D721Med (cell line): Measurements from ENCODE around the gene FKBP1A.

ENCODE experiments used
- DNase-seq: peaks from one replicate; pipeline ENCODE4 v3.0.0; 2011; ENCODE audit warnings: low spot score; ENCODE audit not compliant: insufficient read length
- FAIRE-seq: peaks from 2 replicates; lab custom pipeline; 2011; peaks lifted over from hg19 to GRCh38; lab: Jason Lieb, UNC
- TF ChIP-seq, protein P1 (sequence below): IDR thresholded peaks from 2 replicates; pipeline ENCODE4 v1.5.1; 2012; ENCODE audit warnings: mild to moderate bottlenecking, control low read depth; ENCODE audit not compliant: insufficient read depth; ENCODE audit errors: missing control alignments

FKBP1A gene

DNA sequence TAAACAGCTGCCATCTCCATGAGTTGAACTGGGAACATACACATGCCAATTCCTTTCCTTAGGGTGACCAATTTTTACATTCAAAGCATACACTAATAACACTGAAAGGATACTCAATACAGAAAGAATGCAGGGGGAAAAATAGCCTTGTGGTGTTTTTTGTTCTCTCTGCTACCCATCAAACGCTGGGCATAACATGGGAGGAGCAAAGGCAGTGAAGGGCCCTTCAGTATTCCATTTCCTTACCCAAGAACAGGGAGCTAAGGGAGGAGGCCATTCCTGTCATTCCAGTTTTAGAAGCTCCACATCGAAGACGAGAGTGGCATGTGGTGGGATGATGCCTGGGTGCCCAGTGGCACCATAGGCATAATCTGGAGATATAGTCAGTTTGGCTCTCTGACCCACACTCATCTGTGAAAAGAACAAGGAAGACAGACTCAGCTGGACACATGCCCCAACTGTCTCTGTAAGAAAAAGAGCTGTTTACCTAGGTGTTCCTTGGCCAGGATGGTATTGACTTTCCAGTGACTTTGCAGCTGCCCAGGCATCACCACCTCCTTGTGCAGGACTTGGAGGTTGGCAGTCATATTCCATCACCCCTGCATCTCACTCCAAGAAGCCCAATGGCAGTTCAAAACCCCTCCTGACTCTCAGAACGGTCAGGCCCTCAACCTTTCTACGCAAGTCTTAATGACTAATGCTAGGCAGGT is 20.9 kb downstream of the FKBP1A start:
- TF ChIP-seq, protein P1, sequence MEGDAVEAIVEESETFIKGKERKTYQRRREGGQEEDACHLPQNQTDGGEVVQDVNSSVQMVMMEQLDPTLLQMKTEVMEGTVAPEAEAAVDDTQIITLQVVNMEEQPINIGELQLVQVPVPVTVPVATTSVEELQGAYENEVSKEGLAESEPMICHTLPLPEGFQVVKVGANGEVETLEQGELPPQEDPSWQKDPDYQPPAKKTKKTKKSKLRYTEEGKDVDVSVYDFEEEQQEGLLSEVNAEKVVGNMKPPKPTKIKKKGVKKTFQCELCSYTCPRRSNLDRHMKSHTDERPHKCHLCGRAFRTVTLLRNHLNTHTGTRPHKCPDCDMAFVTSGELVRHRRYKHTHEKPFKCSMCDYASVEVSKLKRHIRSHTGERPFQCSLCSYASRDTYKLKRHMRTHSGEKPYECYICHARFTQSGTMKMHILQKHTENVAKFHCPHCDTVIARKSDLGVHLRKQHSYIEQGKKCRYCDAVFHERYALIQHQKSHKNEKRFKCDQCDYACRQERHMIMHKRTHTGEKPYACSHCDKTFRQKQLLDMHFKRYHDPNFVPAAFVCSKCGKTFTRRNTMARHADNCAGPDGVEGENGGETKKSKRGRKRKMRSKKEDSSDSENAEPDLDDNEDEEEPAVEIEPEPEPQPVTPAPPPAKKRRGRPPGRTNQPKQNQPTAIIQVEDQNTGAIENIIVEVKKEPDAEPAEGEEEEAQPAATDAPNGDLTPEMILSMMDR, result no peak
- DNase-seq (no peak), FAIRE-seq (no peak)

DNA sequence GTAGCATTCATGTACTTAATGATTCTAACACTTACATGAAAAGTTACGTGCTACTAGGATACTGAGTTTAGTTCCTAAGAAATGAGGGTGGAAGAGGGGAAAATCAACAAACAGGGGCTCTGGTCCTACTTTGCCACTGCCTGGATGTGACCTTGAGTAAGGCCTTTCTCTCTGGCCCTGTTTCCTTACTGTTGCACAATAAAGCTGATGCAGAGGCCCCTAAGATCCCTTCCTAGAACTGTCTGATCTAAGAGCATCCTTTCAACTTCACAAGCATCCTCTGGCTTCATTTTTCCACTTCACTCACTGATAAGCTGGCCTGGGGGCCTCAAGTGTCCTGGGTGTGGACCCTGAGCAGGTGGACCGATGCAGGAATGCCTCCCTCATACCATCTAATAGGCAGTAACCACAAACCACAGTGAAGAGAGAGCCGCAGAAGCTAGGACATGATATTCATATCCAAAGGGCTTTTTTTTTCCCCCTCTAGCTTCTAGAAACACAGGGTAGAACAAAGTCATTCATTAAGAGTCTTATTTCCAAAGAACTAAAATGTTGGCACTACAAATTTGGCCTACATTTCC is 21.6 kb downstream of the FKBP1A start:
- no peak for DNase-seq
- no peak for FAIRE-seq
- TF ChIP-seq, protein P1, result no peak

DNA sequence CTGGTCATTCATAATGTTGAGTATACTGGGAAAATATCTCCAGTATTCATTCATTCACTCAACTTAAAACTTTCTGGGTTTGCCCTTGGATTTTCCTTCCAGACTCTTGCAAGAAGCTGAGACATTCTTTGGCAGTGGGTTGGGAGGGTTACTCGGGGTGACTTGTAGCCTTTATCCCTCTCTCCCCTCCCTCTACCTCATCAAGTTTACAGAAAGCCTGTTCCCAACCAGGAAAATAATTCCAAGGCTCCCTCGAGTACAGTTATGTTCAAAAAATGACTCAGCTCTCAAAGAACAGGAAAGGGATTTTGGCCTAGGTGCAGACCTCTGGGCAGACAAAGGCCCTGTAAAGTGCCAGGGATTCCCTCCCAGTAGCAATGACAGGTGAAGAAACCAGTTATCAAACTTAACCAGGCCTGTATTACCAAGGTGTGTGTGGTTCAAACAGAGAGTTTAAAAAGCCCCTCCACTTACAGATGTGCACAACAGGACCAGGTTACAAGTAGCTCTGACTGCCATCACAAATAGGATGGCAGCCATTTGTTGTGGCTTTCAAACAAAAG is 22.2 kb downstream of the FKBP1A start:
- DNase-seq (no peak), FAIRE-seq (no peak)
- TF ChIP-seq, protein P1, result no peak

DNA sequence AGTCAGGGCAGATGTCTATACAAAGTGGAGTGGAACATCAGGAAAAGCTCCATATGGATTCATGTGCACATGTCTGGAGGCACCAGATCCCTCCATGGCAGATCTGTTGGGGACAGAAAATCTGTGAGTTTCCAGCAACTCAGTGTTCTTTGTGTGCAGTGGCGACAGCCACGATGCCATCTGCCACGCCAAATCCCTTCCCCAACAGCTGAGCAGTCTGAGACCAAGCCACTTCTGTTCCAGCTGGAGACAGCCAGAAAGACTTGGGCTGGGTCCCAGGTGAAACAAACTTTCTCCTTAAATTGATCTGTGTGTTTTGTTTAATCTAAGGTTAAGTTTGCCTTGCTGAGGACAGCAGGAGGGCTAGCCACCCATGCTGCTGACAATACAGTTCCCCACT is 22.9 kb downstream of the FKBP1A start:
- TF ChIP-seq, protein P1, result no peak
- no peak for FAIRE-seq
- DNase-seq, result no peak

DNA sequence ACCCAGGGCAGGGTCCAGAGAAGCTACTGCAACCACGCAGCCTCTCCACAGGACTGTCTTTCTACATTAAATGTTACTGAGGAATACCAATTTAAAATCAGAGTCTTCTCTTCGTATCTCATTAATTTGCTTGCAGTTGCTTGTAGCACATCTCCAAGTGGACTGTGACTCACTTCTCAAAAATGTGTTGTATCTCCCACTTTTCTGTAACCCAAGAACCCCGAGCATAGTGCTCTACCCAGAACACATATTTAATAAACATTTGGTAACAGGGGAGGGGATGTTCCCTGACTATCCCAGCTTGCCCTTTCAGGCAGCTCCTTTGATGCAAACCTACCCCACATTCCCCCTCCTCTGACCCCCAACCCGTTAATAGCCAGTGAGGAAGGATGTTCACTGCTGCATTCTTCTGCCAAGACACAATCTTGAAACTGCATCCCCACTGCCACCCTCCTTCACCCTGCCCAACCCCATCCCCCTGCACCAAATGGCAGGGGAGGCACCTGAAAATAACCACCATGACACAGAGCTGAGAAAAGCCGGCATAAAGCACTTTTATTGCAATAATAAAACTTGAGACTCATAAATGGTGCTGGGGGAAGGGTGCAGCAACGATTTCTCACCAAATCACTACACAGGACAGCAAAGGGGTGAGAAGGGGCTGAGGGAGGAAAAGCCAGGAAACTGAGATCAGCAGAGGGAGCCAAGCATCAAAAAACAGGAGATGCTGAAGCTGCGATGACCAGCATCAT is 24.2 kb downstream of the FKBP1A start:
- FAIRE-seq, result no peak
- DNase-seq, result no peak

DNA sequence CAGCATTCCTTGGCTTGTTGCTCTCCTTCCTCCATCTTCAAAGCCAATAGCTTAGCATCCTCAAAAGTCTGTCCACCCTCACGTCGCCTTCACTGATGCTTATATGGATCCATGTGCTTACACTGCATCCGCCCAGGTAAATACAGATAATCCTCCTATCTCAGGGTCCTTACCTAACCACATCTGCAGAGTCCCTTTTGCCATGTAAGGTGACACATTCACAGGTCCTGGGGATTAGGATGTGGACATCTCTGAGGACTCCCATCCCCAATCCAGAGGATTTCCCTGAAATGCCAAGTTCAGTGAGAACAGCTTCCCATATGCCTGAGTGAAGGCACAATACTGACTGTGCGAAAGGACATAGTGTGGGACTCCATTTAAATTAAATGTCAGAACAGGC is 25.4 kb downstream of the FKBP1A start:
- TF ChIP-seq, protein P1, result no peak
- no peak for FAIRE-seq
- no peak for DNase-seq

More for the DNA sequence above, 24.2 kb downstream of the FKBP1A start:
- TF ChIP-seq, protein P1, result no peak
